Fibroblast of lung (primary cell): Measurements from ENCODE around the gene HSF5. TPM values are rescaled to one million over a fixed set of nuclear protein-coding genes. Genes with fewer than 3 reads are reported as not detected.

Experiments used
- DNase-seq, 2 donors: peaks; one replicate each; pipeline versions ENCODE4 v3.0.0 to v3.0.0-alpha.2; 2010; ENCODE audit warnings: low read depth in 2 of 2
- H2AFZ ChIP-seq: 2 replicates; pipeline ENCODE4 v1.5.1; 2012; ENCODE audit warnings: low read length, control low read depth, inconsistent platforms
- H3K27ac ChIP-seq: 2 replicates; pipeline ENCODE4 v1.5.1; 2011; ENCODE audit warnings: low read length, control low read depth; ENCODE audit not compliant: insufficient read depth
- H3K27me3 ChIP-seq: 2 replicates; pipeline ENCODE4 v1.5.1; 2011; ENCODE audit warnings: mild to moderate bottlenecking, low read length; ENCODE audit not compliant: control insufficient read depth, insufficient read depth
- H3K36me3 ChIP-seq: 2 replicates; pipeline ENCODE4 v1.5.1; 2011; ENCODE audit warnings: low read length; ENCODE audit not compliant: control insufficient read depth, insufficient read depth
- H3K4me1 ChIP-seq: 2 replicates; pipeline ENCODE4 v1.5.1; 2011; ENCODE audit warnings: low read length; ENCODE audit not compliant: control insufficient read depth, insufficient read depth; ENCODE audit errors: extremely low read depth
- H3K4me2 ChIP-seq: 2 replicates; pipeline ENCODE4 v1.5.1; 2011; ENCODE audit warnings: low read length, control low read depth; ENCODE audit not compliant: insufficient read depth; ENCODE audit errors: extremely low read depth
- H3K4me3 ChIP-seq, 4 experiments: fragments of 200-600 bp in 1 of 4; sonication (generic) in 1 of 4; replicated peaks in 1 of 4; 2 replicates each; pipeline ENCODE4 v1.5.1; 2011 to 2016; ENCODE audit warnings: low read length in 4 of 4, low read depth in 3 of 4, mild to moderate bottlenecking in 3 of 4, control low read depth in 2 of 4, inconsistent platforms in 1 of 4, mixed read lengths in 1 of 4; ENCODE audit not compliant: insufficient read depth in 1 of 4; ENCODE audit errors: control extremely low read depth in 1 of 4
- H3K79me2 ChIP-seq: 2 replicates; pipeline ENCODE4 v1.5.1; 2012; ENCODE audit warnings: mild to moderate bottlenecking, low read length, inconsistent platforms; ENCODE audit not compliant: control insufficient read depth, insufficient read depth
- H3K9ac ChIP-seq: 2 replicates; pipeline ENCODE4 v1.5.1; 2011; ENCODE audit warnings: mild to moderate bottlenecking, low read length, control low read depth; ENCODE audit not compliant: insufficient read depth
- H3K9me3 ChIP-seq: 2 replicates; pipeline ENCODE4 v1.5.1; 2012; ENCODE audit warnings: low read depth, low read length; ENCODE audit not compliant: control insufficient read depth, insufficient read depth
- H4K20me1 ChIP-seq: 2 replicates; pipeline ENCODE4 v1.5.1; 2011; ENCODE audit warnings: low read length; ENCODE audit not compliant: control insufficient read depth, insufficient read depth; ENCODE audit errors: extremely low read depth
- EZH2 ChIP-seq: IDR thresholded peaks from 2 replicates; pipeline ENCODE4 v1.5.1; 2012; ENCODE audit warnings: low read length, control low read depth, mild to moderate bottlenecking; ENCODE audit errors: missing control alignments
- polyA plus RNA-seq, 2 donors: library from polyadenylated mRNA; depleted of rRNA in 1 of 2; stranded (reverse) in 1 of 2; unstranded in 1 of 2; fragments of >200 nt; gene quantifications; 2 replicates each; pipeline ENCODE4 v1.2.1, GENCODE V29; 2011 to 2012; ENCODE audit warnings: missing spikeins in 1 of 2
- total RNA-seq: library from RNA; depleted of rRNA; stranded (reverse); fragments of >200 nt; gene quantifications from 2 replicates; pipeline ENCODE4 v1.2.1, GENCODE V29; 2014
- TF ChIP-seq, protein P1 (sequence below), 2 donors: IDR thresholded peaks in 1 of 2; conservative IDR thresholded peaks in 1 of 2; 1 replicate in 1 of 2; 2 replicates in 1 of 2; pipeline ENCODE4 v1.5.1; 2011 to 2012; ENCODE audit warnings: low read length in 2 of 2, control low read depth in 1 of 2, inconsistent platforms in 1 of 2, low read depth in 1 of 2, mild to moderate bottlenecking in 1 of 2

Gene HSF5
- total and polyA plus RNA-seq, 2 donors (not counting 1 experiment from before 2014, with no cell fraction given) = under 0.01 TPM; not detected in 1

DNA sequence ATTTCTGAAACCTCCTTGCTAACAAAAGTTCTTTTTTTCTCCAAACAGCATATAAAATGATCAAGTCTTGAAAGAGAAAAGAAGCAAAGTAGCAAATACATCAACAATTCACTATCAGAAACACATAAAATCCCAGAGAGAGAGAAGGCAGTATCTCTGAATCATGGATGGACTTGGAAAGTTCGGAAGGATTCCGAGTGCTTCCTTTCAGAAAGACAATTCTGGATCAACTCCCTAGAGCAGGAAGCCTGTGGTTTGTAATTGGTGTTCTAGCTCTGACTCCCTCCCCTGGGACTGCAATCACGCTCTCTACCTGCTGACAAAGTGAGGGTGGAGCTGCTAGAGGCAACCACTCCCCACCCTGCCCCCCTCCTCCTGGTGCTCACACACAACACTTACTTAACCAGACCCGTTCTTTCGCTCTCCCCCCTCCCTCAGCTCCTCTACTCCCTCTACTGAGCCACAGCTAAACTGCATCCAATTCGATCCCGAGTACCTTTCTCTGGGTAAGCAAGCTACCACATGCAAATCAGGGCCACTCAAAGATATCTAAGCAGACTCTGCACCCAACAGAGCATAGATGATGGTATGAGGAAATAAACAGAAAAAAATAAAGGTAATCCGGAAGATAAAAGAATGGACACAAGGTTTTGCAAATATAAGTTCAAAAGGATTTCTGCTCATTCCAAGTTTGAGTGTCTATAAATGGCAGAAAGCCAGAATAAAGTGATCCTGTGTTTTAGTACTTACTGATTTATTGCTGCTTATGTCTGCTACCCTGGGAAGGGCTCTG lies 70.7 kb downstream of the HSF5 start, which contains the start of gene RNF43:
Gene RNF43 (minus strand): TSS at position 235 of the 793 bp plus-strand sequence. CDS start 1,957 bp downstream, outside the sequence.
- Histone ChIP-seq H3K9ac (no peak within 1 kb of the TSS), H3K4me3 (peak within 1 kb of the TSS; percentile 34 to 73 (median 42)), H3K79me2 (no peaks in the 10 kb centered on the region), H3K4me1 (no peaks in the 10 kb centered on the region), H3K9me3 (no peaks in the 10 kb centered on the region), H3K27ac (no peak within 1 kb of the TSS), H3K36me3 (no peaks in the 10 kb centered on the region), H4K20me1 (no peaks in the 10 kb centered on the region), H3K27me3 (no peaks in the 10 kb centered on the region), H2AFZ (peak within 1 kb of the TSS; percentile 66), H3K4me2 (peak within 1 kb of the TSS; percentile 58)
- TF ChIP-seq EZH2 = no peak
- TF ChIP-seq, protein P1, sequence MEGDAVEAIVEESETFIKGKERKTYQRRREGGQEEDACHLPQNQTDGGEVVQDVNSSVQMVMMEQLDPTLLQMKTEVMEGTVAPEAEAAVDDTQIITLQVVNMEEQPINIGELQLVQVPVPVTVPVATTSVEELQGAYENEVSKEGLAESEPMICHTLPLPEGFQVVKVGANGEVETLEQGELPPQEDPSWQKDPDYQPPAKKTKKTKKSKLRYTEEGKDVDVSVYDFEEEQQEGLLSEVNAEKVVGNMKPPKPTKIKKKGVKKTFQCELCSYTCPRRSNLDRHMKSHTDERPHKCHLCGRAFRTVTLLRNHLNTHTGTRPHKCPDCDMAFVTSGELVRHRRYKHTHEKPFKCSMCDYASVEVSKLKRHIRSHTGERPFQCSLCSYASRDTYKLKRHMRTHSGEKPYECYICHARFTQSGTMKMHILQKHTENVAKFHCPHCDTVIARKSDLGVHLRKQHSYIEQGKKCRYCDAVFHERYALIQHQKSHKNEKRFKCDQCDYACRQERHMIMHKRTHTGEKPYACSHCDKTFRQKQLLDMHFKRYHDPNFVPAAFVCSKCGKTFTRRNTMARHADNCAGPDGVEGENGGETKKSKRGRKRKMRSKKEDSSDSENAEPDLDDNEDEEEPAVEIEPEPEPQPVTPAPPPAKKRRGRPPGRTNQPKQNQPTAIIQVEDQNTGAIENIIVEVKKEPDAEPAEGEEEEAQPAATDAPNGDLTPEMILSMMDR (conservative IDR thresholded peaks at IDR 0.05 in 1 of 2, IDR thresholded peaks at IDR 0.05 in 1 of 2; ENCODE audit: low read depth in 1 of 2, low read length in 2 of 2) = peak; percentile 94 to 97
- peak; percentile 78 to 83 for DNase-seq

GRCh38 chr17:58416937-58417299 lies 71.3 kb downstream of the HSF5 start:
- Histone ChIP-seq H3K9ac (no peak overlapping the region), H4K20me1 (no peaks in the 10 kb centered on the region), H2AFZ (no peak overlapping the region), H3K27me3 (no peaks in the 10 kb centered on the region), H3K27ac (no peak overlapping the region), H3K79me2 (no peaks in the 10 kb centered on the region), H3K9me3 (no peaks in the 10 kb centered on the region), H3K4me2 (peak overlapping the region; percentile 58), H3K36me3 (no peaks in the 10 kb centered on the region), H3K4me1 (no peaks in the 10 kb centered on the region), H3K4me3 (peak overlapping the region in 1 of 4 experiments; percentile 73)
- TF ChIP-seq, protein P1 (conservative IDR thresholded peaks at IDR 0.05 in 1 of 2, IDR thresholded peaks at IDR 0.05 in 1 of 2; ENCODE audit: low read depth in 1 of 2, low read length in 2 of 2) = no peak
- no peak for TF ChIP-seq EZH2
- DNase-seq = no peak

GRCh38 chr17:58416396-58416795 lies 71.8 kb downstream of the HSF5 start:
- H3K36me3 ChIP-seq = no peaks in the 10 kb centered on the region
- H3K79me2 ChIP-seq = no peaks in the 10 kb centered on the region
- no peaks in the 10 kb centered on the region for H3K9me3 ChIP-seq
- no peak for DNase-seq
- TF ChIP-seq, protein P1 (conservative IDR thresholded peaks at IDR 0.05 in 1 of 2, IDR thresholded peaks at IDR 0.05 in 1 of 2; ENCODE audit: low read depth in 1 of 2, low read length in 2 of 2) = no peak
- TF ChIP-seq EZH2 = no peak
- no peaks in the 10 kb centered on the region for H3K4me1 ChIP-seq
- H3K9ac ChIP-seq = no peak overlapping the region
- no peaks in the 10 kb centered on the region for H3K27me3 ChIP-seq
- no peak overlapping the region for H2AFZ ChIP-seq
- no peaks in the 10 kb centered on the region for H4K20me1 ChIP-seq
- no peak overlapping the region for H3K27ac ChIP-seq
- H3K4me2 ChIP-seq = no peak overlapping the region
- H3K4me3 ChIP-seq = no peak overlapping the region
